Stimulated activated CD8-positive, alpha-beta memory T cell treated with anti-CD3 and anti-CD28 coated beads, Interleukin-4, amount 100 ng/mL, for 1 hour (primary cell): ENCODE measurements around the gene LMAN1L.
A peak's percentile ranks its signal among the peaks of the same experiment; 100 is the strongest.

Source experiments
- DNase-seq, 2 donors: peaks; one replicate each; pipeline ENCODE4 v3.0.0-alpha.2; 2020; ENCODE audit warnings: low read depth in 2 of 2, low spot score in 1 of 2

Gene LMAN1L

DNA sequence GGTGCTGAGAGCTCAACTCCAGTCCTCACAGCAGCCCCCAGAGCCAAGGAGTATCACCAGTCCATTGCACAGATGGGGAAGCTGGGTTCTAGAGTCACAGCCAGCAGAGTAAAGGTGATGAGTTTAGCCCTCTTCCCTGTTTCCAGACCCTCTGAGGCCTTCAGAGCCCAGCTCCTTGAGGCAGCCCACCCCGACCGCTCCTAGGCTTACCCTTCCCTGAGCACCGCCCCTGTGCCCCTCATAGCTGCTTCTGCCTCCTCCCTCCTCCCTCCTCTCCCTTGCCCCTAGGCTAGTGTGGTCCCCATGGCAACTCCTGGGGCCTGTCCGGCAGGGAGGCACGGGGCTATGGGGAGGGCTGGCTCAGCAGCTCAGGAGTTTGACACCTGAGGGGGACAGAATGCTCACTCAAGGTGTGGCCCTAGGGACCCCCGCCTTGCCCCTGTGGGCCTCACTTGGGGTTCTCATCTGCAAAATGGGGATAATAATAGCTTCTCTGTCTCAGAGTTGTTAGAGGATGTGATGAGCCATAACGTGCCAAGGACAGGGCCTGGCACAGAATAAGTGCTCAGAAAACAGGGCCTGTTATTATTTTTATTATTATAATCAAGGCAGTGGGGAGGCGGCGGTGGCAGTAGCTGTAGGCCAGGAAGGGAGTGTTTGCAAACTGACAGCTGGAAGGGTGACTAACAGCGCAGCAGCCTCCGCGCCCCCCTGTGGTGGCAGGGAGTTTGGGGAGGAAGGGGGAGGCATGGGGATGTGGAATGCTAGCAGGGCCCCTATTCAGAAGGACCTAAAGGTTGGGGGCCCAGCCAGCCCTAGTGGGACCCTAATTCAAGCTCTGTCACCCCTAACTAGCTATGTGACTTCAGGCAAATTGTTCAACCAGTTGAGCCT, 19.3 kb upstream of the LMAN1L start:
- peak in 1 of 2 donors; percentile 69 for DNase-seq

DNA sequence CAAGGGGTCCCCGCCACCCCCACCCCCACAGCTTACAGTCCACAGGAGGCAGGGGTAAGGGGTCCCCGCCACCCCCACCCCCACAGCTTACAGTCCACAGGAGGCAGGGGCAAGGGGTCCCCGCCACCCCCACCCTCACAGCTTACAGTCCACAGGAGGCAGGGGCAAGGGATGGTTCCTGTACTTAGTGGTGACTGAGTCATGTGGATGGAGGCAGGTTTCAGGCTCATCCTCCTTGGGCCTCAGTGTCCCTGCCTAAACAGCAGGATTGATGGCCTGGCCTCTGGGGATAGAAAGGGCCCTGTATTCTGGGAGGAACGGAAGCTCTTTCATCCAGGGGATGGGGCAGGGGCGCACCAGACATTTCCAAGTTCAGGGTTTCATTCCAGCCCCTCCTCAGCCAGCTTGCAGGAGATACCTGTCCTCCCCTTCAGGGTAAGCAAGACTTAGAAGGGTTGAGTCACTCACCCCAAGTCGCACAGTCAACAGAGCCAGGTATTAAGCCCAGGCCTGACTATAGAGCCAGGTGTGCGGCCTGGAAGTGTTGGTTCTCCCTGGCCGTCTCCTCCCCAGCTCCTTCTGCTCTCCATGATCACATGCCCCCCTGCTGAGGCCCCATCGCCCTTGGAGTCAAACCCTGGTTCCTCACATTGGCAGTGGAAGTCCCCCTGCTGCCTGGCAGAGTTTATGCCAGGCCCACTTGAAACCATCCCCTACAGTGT, 18.2 kb upstream of the LMAN1L start:
- no peak for DNase-seq

DNA sequence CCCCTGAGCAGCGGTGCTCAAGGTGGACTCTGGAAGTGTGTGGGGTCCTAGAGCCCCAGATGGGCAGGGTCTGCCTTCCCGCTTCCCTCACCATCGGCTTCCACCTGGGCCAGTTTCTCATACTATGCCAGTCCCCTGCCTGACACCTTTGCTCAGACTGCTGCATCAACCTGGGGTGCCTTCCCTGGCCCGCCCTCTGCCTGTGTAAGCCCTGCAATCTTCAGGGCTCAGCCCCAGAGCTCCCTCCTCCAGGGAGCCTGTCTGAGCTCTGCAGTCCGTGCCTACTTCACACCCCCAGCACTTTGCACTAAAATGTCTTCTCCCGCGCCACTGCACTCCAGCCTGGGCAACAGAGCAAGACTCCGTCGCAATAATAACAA, 17.7 kb upstream of the LMAN1L start:
- DNase-seq = no peak

DNA sequence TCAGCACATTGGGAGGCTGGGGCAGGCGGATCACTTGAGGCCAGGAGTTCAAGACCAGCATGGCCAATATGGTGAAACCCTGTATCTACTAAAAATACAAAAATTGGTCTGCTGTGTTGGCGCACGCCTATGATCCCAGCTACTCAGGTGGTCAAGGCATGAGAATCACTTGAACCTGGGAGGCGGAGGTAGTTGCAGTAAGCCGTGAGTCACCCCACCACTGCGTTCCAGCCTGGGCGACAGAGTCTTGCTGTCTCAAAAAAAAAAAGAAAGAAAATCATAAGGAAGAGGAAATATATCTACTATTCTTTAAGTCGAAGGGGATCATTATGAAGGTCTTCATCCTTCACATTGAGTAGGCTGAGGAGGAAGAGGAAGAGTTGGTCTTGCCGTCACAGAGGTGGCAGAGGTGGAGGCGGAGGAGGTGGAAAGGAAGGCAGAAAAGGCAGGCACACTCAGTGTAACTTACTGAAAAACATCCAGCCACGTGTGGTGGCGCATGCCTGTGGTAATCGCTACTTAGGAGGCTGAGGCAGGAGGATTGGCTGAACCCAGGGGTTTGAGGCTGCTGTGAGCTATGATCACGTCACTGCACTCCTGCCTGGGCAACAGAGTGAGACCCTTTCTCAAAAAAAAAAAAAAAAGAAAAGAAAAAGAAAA, 16.5 kb upstream of the LMAN1L start:
- DNase-seq = no peak

DNA sequence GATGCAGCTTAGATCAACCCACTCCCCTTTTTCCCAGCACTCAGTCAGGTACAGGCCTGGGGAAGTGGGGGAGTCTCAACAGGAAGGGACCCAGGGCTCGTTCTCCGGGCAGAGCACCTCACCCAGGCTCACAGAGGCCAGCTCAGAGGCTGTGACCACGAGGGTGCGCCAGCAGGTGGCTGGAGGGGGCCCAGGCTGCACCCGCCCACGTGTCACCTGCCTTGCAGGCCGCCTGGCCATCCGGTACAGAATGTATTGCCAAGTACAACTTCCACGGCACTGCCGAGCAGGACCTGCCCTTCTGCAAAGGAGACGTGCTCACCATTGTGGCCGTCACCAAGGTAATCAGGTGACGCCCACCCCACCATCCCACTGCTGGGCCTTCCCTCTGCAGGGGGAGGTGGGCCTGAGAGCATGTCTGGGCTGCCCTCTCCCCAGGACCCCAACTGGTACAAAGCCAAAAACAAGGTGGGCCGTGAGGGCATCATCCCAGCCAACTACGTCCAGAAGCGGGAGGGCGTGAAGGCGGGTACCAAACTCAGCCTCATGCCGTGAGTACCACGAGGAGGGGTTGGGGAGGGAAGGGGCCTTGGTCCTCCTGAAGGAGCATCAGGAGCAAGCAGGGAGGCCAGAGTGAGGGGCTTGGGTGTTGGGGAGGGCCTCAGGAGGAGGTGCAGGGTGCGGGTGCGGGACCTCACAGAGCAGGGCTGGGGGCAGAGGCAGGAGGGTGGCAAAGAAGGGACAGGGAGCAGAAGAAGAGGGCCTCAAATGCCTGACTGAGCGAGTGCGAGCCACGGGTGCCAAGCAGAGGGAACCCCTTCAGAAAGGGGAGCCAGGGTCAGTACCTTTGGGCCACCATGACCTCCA, 14.0 kb upstream of the LMAN1L start:
- DNase-seq = no peak

DNA sequence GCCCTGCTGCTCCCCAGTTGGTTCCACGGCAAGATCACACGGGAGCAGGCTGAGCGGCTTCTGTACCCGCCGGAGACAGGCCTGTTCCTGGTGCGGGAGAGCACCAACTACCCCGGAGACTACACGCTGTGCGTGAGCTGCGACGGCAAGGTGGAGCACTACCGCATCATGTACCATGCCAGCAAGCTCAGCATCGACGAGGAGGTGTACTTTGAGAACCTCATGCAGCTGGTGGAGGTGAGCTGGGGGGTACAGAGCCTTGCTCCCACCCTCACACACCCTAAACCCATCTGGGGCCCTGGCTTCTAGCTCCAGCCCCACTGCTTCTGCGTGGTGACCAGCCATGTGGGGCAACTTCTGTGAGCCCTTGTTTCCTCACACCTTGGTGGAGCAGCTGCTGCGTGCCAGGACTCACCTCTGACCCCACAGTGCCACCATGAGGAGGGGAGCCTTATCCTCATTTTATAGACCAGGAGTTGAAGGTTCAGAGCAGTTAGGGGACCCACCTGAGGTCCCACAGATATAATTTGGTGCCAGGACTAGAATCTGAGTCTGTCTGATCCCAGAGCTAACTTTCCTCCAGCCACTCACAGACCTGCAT, 13.3 kb upstream of the LMAN1L start:
- no peak for DNase-seq

DNA sequence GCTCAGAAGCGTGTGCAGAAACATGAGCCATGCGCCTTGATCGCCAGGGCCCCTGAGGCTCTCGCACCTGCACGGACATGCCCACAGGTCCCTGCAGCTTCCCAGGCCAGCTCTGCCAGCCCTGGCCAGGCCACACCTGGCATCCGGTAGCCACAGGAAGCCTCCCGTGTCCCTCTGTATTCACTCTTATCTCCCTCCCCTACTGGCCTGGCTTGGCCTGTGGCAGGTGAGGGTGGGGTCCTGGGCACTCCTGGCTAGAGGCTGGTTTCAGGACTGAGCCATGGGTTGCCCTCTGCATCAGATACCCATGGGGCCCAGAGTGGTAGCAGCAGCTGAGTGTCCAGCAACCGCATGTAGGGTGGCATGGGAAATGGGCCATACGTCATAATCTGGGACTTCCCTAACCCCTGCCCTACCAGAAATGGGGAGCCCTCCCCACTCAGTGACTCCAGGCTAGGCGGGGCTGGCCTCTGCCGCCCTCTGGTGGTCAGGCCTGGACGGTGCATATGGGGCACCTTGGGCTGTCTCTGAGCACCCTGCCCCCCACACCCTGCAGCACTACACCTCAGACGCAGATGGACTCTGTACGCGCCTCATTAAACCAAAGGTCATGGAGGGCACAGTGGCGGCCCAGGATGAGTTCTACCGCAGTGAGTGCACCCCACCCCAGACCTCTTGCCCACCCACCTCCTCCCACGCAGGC, 12.6 kb upstream of the LMAN1L start:
- DNase-seq = peak; percentile 76 to 77

DNA sequence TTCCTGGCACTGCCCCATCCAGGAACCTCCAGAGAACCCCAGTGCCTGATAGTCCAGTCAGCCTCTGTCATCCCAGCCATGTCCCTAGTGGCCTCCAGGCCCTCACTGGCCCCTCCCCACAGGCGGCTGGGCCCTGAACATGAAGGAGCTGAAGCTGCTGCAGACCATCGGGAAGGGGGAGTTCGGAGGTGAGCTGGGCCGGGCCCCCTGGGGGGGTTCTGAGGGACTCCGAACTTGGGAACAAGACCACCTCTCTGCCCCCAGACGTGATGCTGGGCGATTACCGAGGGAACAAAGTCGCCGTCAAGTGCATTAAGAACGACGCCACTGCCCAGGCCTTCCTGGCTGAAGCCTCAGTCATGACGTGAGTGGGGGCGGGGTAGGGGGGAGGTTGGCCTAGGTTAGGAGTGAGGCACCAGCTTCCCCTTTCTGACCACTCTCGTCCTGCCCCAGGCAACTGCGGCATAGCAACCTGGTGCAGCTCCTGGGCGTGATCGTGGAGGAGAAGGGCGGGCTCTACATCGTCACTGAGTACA, 12.0 kb upstream of the LMAN1L start:
- DNase-seq = no peak

DNA sequence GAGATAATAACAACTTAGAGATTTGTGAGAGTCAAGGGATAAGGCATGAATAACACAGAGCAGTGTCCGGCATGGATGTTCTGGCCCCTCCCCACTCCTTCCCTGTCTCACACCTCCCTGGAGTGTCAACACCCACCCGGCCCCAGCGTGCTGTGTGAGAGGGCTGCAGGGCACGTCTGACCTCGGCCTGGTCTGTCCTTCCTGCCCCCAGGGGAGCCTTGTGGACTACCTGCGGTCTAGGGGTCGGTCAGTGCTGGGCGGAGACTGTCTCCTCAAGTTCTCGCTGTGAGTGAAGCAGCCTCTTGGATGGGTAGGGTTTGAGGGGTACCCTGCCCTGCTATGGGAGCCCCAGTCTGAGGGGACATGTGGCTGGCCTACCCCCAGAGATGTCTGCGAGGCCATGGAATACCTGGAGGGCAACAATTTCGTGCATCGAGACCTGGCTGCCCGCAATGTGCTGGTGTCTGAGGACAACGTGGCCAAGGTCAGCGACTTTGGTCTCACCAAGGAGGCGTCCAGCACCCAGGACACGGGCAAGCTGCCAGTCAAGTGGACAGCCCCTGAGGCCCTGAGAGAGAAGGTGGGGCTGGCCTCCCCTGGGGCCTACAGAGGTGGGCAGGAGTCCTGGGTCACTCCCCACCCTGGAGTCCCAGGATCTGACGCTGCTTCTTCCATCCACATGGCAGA, 11.2 kb upstream of the LMAN1L start:
- DNase-seq = no peak

DNA sequence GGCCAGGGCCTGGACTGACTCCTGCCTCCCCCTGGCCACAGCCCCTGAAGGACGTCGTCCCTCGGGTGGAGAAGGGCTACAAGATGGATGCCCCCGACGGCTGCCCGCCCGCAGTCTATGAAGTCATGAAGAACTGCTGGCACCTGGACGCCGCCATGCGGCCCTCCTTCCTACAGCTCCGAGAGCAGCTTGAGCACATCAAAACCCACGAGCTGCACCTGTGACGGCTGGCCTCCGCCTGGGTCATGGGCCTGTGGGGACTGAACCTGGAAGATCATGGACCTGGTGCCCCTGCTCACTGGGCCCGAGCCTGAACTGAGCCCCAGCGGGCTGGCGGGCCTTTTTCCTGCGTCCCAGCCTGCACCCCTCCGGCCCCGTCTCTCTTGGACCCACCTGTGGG, 10.3 kb upstream of the LMAN1L start:
- no peak for DNase-seq

DNA sequence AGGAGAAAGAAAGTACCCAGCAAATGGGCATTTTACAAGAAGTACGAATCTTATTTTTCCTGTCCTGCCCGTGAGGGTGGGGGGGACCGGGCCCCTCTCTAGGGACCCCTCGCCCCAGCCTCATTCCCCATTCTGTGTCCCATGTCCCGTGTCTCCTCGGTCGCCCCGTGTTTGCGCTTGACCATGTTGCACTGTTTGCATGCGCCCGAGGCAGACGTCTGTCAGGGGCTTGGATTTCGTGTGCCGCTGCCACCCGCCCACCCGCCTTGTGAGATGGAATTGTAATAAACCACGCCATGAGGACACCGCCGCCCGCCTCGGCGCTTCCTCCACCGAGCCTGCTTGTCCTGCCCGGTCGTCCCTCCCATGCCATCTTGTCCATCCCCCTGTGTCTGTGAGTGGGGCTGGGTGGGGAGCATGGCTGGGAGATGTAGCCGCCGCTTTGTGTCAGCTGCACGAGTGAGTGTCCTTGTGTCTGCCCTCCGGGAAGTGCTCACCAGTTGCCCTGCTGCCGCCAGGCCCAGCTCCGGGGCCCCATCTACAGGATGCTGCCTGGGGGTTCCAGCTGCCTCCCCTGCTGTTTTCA, 9.7 kb upstream of the LMAN1L start:
- DNase-seq = no peak

DNA sequence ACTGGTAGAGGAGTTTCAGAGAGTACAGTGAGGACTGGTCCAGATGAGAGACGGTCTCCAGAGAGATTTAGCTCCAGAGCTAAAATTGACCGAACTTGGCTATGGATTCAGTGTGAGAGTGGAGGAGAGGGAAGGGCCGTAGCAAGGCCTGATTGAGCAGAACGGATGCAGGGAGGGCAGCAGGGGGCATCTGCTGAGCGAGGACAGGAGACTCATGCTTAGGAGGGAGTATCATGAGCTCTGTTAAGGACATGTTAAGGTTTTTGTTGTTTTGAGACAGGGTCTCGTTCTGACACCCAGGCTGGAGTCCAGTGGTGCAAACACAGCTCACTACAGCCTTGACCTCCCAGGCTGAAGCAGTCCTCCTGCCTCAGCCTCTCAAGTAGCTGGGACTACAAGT, 7.7 kb upstream of the LMAN1L start:
- no peak for DNase-seq

DNA sequence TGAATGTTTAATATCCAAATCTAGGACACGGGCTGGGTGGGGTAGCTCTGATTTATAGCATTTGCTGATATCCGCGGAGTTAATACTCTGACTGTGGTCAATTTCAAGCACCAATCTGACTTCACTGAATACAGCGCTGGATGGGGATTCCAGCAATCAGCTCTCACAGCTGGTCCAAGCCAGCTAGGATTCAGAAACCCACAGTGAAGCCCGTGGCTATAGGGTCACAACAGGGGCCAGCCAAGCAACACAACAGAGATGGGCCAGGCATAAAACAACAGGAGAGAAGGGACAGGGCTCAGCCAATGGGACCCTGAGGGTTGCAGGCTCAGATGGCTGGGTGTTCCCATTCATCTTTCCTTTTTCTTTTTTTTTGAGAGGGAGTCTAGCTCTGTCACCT, 5.4 kb upstream of the LMAN1L start:
- no peak for DNase-seq

DNA sequence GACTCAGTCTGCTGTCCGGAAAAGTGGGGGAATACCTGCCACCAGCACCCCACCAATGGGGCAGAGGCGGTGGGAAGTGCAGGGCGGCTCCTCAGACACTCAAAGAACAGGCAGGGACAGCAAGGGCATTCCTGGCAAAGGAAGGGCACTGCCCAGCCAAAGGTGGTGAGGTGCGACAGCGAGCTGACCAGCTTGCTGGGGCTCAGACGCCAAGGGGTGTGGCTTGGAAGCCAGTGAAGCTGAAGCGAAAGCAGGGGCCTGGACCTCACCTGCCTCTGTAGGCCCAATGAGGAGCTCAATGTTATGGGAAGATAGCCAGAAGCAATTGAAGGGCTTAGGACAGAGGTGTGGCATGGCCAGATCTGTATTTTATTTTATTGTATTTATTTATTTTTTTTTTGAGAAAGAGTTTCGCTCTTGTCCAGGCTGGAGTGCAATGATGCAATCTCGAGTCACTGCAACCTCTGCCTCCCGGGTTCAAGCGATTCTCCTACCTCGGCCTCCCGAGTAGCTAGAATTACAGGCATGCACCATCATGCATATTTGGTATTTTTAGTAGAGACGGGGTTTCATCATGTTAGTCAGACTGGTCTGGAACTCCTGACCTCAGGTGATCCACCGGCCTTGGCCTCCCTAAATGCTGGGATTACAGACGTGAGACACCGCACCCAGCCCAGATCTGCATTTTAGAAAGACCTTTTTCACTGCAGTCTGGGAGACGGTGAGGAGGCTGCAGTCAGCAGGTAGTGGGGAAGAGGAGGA, 4.4 kb upstream of the LMAN1L start:
- DNase-seq = no peak

DNA sequence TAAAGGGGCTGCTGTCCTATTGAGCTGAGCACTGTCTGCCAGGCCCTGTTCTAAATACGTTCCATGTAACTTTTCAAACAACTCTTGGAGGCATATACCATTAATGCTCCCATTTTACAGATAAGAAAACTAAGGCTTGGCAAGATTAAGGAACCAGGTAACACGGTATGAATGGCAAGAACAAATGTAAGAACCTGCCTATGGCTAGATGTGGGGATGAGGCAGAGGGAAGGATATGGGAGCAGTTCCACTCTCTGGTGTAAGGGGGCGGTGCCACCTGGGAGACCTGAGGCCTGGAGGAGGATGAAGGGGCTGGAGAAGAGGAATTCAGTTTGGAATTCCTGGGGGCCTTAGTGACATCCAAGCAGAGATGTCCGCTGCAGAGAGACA, 3.8 kb upstream of the LMAN1L start:
- DNase-seq = no peak

DNA sequence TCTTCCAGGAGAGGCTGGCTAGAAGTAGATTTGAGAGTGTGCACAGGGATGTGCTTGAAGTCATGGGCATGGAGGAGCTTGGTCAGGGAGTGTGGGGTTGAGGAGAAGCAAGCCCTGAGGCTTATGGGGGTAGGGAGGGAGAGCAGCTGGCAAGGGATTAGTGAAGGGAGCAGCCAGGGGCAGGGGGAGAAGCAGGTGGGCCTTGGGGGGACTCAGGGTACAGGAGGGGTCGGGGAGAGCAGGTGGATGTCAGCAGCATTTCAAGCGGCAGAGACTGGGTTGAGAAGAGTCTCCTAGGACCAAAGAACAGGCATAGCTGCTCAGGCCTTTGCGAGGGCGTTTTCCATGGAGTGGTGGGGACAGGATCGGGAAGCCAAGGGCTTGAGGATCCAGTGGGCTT, 3.4 kb upstream of the LMAN1L start:
- DNase-seq = no peak

DNA sequence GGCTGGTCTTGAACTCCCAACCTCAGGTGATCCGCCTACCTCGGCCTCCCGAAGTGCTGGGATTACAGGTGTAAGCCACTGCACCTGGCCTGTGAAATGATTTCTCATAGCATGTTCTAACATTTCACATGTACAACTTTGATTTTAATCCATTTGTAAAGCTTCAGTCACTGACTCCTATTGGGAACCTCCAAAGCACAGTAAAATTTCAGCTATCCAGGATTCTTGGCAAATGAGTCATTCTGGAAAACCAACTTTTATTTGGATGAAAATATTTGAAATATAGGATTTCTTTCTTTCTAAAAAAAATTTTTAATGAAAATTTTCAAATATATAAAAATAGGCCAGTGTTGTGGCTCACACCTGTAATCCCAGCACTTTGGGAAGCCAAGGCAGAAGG, 2.7 kb upstream of the LMAN1L start:
- no peak for DNase-seq
